ENCODE results near the gene SEMA4D.

SEMA4D gene

DNA sequence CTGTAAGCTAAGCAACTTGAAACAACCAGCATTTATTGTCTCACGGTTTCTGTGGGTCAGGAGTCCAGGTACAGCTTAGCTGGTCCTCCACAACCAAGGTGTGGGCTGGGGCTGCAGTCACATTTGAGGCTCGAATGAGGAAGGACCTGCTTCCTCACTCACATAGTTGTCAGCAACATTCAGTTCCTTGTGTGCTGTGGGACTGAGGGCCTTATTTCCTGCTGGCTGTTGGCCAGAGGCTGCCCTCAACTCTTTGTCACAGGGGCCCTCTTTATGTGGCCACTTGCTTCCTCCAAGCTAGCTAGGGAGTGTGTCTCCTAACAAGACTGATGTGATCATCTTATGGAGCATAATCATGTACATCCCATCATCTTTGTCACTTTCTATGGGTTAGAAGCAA lies 29.2 kb upstream of the SEMA4D start:
- no peak overlapping the region for H3K27ac Mint-ChIP-seq
- H3K36me3 Mint-ChIP-seq (ENCODE audit: low read depth): no peaks in the 10 kb centered on the region
- H3K4me3 Mint-ChIP-seq: no peak overlapping the region
- peaks cover 14% of the 10 kb centered on the region for H3K9me3 Mint-ChIP-seq
- peaks cover 7% of the 10 kb centered on the region for H3K4me1 Mint-ChIP-seq
- H3K27me3 Mint-ChIP-seq (ENCODE audit: low read depth): peaks cover 5% of the 10 kb centered on the region
- TF ChIP-seq, protein P1, sequence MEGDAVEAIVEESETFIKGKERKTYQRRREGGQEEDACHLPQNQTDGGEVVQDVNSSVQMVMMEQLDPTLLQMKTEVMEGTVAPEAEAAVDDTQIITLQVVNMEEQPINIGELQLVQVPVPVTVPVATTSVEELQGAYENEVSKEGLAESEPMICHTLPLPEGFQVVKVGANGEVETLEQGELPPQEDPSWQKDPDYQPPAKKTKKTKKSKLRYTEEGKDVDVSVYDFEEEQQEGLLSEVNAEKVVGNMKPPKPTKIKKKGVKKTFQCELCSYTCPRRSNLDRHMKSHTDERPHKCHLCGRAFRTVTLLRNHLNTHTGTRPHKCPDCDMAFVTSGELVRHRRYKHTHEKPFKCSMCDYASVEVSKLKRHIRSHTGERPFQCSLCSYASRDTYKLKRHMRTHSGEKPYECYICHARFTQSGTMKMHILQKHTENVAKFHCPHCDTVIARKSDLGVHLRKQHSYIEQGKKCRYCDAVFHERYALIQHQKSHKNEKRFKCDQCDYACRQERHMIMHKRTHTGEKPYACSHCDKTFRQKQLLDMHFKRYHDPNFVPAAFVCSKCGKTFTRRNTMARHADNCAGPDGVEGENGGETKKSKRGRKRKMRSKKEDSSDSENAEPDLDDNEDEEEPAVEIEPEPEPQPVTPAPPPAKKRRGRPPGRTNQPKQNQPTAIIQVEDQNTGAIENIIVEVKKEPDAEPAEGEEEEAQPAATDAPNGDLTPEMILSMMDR (IDR thresholded peaks at IDR 0.05; ENCODE audit: unreplicated experiment in 3 of 3): no peak

DNA sequence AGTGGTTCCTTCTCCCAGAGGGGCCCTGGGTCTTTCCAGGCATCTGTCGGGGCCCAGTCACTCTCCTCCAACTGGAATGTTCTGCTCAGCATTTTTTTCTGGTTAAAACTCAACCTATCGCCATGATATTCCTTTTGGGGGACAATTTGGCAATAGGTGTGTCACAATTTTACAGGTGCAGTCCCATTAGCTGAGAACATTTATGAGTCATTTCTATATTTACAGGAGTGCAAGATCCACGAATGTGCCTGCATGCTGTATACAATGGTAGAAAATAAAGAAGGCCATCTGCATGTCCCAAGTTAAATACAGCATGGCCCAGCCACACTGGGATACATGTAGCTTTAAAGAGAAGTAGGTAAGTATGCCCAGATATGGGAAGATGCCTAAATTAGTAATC lies 28.8 kb upstream of the SEMA4D start:
- Mint-ChIP-seq H3K36me3 (ENCODE audit: low read depth) (no peaks in the 10 kb centered on the region), H3K9me3 (peaks cover 14% of the 10 kb centered on the region), H3K4me1 (peaks cover 7% of the 10 kb centered on the region), H3K4me3 (no peak overlapping the region), H3K27ac (peak overlapping the region in 1 of 3 experiments; percentile 58), H3K27me3 (ENCODE audit: low read depth) (peaks cover 5% of the 10 kb centered on the region)
- TF ChIP-seq, protein P1 (IDR thresholded peaks at IDR 0.05; ENCODE audit: unreplicated experiment in 3 of 3): no peak

DNA sequence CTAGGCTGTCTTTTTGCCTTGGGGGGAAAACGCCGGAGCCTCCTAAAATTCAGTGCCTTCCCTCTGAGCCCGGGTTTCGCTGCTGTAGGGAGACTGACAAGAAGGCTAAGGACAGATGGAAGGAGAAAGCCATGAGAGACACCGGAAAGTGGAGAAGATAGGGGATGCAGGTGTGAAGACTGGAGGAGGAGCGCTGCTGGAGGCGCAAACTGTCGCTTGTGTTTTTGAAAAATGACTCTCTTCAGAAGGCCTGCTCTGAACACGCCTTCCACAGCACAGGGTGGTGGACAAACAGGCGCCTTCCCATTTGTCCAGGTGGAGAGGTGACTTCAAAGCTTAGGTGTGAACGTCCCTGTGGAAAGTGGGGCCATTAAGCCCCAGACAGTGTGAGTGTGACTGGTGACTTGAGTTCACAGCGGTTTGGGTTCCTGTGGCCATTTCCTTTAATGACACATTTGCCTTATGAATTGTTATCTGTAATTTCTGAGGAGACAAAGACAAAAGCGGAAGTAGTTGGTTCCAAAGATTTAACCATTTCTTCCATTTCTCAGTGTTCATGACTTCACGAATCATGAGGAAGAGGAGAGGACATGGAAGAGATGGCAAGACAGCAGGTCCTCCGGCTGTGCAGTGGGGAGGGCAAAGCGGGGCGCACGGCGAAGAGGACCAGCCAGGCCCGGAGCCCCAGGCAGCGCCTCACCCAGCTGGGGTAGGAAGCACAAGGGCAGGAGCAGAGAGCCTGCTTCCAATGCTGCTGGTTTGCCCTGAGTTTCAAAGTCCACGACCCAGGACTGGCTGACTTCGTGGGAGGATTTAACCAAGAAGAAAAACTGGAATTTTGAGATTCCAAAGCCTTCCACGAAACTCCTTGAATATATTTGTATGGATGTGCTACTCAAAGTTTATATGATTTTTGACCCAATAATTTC lies 27.8 kb upstream of the SEMA4D start:
- Mint-ChIP-seq H3K4me3 (no peak overlapping the region), H3K36me3 (ENCODE audit: low read depth) (no peaks in the 10 kb centered on the region), H3K27me3 (ENCODE audit: low read depth) (peaks cover 5% of the 10 kb centered on the region), H3K27ac (peak overlapping the region in 1 of 3 experiments; percentile 58), H3K4me1 (peaks cover 7% of the 10 kb centered on the region), H3K9me3 (peaks cover 12% of the 10 kb centered on the region)
- TF ChIP-seq, protein P1 (IDR thresholded peaks at IDR 0.05; ENCODE audit: unreplicated experiment in 3 of 3): no peak

DNA sequence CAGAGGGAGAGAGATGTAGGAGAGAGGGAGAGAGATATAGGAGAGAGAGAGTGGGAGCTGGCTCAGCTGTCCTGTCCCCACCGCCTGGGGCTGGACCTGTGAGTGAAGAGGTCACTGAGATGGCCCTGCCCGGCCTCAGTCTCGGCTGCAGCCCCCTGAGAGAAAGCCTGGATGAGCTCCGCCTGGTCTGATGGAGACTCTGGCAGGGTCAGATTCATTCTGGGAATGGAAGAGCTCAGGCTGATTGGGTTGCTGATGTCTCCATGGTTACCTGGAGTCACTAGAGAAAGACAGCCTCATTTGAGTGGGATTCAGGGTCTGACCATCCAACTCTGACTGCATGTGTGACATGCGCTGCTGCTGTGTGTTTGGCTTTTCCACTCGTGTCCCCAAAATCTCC lies 27.1 kb upstream of the SEMA4D start:
- H3K4me3 Mint-ChIP-seq: no peak overlapping the region

DNA sequence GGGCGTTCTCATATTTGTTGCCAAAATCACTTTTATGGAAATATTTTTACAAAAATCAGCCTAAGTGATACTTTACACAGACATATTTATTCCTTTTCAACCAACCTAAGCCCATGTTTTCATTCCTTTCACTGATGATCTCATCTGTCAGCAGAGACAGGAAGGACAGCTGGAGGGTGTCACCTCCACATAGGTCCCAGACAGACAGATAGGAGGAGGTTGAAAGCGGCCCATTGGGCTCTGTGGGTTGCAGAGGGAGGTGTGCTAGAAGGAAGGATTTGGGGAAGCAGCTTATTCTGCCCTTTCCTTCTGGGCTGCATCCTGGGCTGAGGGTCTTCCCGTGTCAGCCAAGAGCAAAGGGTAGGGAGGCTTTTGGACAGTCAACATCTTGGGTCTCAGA lies 26.0 kb upstream of the SEMA4D start:
- peaks cover 5% of the 10 kb centered on the region for H3K27me3 Mint-ChIP-seq (ENCODE audit: low read depth)
- peaks cover 7% of the 10 kb centered on the region for H3K4me1 Mint-ChIP-seq
- no peak overlapping the region for H3K4me3 Mint-ChIP-seq
- TF ChIP-seq, protein P1 (IDR thresholded peaks at IDR 0.05; ENCODE audit: unreplicated experiment in 3 of 3): no peak
- H3K36me3 Mint-ChIP-seq (ENCODE audit: low read depth): no peaks in the 10 kb centered on the region
- peaks cover 10% of the 10 kb centered on the region for H3K9me3 Mint-ChIP-seq
- no peak overlapping the region for H3K27ac Mint-ChIP-seq

More for the DNA sequence above, 27.1 kb upstream of the SEMA4D start:
- Mint-ChIP-seq H3K9me3 (peaks cover 10% of the 10 kb centered on the region), H3K36me3 (ENCODE audit: low read depth) (no peaks in the 10 kb centered on the region), H3K4me1 (peaks cover 7% of the 10 kb centered on the region), H3K27ac (no peak overlapping the region), H3K27me3 (ENCODE audit: low read depth) (peaks cover 5% of the 10 kb centered on the region)
- TF ChIP-seq, protein P1 (IDR thresholded peaks at IDR 0.05; ENCODE audit: unreplicated experiment in 3 of 3): no peak

DNA sequence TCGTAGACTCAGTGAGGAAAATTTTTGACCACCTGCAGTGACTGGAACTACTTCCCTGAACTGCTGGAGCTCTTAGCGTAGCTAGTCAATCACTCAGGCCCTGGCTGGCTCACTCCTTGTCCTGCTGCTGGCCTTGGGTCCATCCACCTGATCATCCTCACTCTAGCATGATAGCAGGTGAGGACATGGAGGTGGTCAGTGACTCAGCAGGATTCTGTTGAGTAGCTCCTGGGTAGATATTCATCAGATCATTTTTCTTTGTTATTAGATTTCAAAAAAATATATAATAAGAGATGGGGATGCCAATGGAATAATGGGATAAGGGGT lies 25.0 kb upstream of the SEMA4D start:
- Mint-ChIP-seq H3K27ac (no peak overlapping the region), H3K36me3 (ENCODE audit: low read depth) (no peaks in the 10 kb centered on the region), H3K27me3 (ENCODE audit: low read depth) (peaks cover 5% of the 10 kb centered on the region), H3K4me1 (peaks cover 7% of the 10 kb centered on the region), H3K4me3 (no peak overlapping the region), H3K9me3 (peaks cover 3% of the 10 kb centered on the region)
- TF ChIP-seq, protein P1 (IDR thresholded peaks at IDR 0.05; ENCODE audit: unreplicated experiment in 3 of 3): no peak
